HCT116 (cell line): ENCODE results near the gene MLPH. TPM values are rescaled to one million over a fixed set of nuclear protein-coding genes. Genes with fewer than 3 reads are reported as not detected.

ENCODE experiments used
- ATAC-seq: fragments of 200-7000 bp; cut with Tn5 transposase; 2 replicates; pipeline ENCODE4 v1.9.1; 2020; ENCODE audit warnings: mild to moderate bottlenecking, moderate library complexity
- BruUV-seq: library from RNA; stranded (reverse); fragments of 400-500 nt; replicated peaks from 2 replicates; lab custom pipeline; 2021; lab: Mats Ljungman, UMichigan
- CTCF ChIA-PET: fragments of 300-600 bp; sonication (Branson Sonifier 250); formaldehyde crosslinking; loops from one replicate; lab custom pipeline; 2021; ENCODE audit warnings: antibody characterized with exemption; lab: Charles Lee
- POLR2A ChIA-PET: fragments of 300-600, 350-600 bp; sonication (Branson Sonifier 250); formaldehyde crosslinking; loops from one replicate; lab custom pipeline; 2021; ENCODE audit warnings: antibody characterized with exemption; lab: Charles Lee
- RAD21 ChIA-PET, 2 experiments: fragments of 300-600 bp; sonication (Branson Sonifier 250); formaldehyde crosslinking; loops; one replicate each; lab custom pipeline; 2023; ENCODE audit warnings: low total read pairs in 2 of 2; ENCODE audit not compliant: uncharacterized antibody in 2 of 2, unreplicated experiment in 2 of 2, low non-redundant PET in 1 of 2; lab: Charles Lee
- DNase-seq: peaks from one replicate; pipeline ENCODE4 v3.0.0-alpha.2; 2010; ENCODE audit warnings: low read depth, low spot score
- H2AFZ ChIP-seq: fragments of 200-600 bp; shearing (Covaris generic), sonication (generic); 2 replicates; pipeline ENCODE4 v1.6.1; 2017; ENCODE audit warnings: low read depth, mixed run types, mixed read lengths, antibody characterized with exemption, low read length; ENCODE audit not compliant: poor library complexity, severe bottlenecking
- H3K27ac ChIP-seq: 2 replicates; pipeline ENCODE4 v1.5.1; 2012; ENCODE audit warnings: low read depth, low read length
- H3K27me3 ChIP-seq: fragments of 200-600 bp; sonication (generic); 2 replicates; pipeline ENCODE4 v1.6.1; 2016; ENCODE audit warnings: mixed run types, low read length, mixed read lengths; ENCODE audit not compliant: insufficient read depth
- H3K36me3 ChIP-seq, 2 experiments: fragments of 200-500 bp in 1 of 2; fragments of 200-600 bp in 1 of 2; sonication (Bioruptor generic) in 1 of 2; sonication (generic) in 1 of 2; 2 replicates each; pipeline versions ENCODE4 v1.5.1 to v1.6.1; 2014 to 2016; ENCODE audit warnings: low read length in 2 of 2, inconsistent platforms in 1 of 2, mixed read lengths in 1 of 2, mixed run types in 1 of 2; ENCODE audit not compliant: insufficient read depth in 2 of 2, control insufficient read depth in 1 of 2
- H3K4me1 ChIP-seq, 2 experiments: fragments of 200-600 bp in 1 of 2; sonication (generic) in 1 of 2; 2 replicates each; pipeline versions ENCODE4 v1.5.1 to v1.6.1; 2012 to 2017; ENCODE audit warnings: low read length in 2 of 2, inconsistent platforms in 1 of 2, mild to moderate bottlenecking in 1 of 2, mixed read lengths in 1 of 2, mixed run types in 1 of 2, moderate library complexity in 1 of 2; ENCODE audit not compliant: insufficient read depth in 2 of 2, control insufficient read depth in 1 of 2
- H3K4me2 ChIP-seq: fragments of 200-600 bp; sonication (generic); 2 replicates; pipeline ENCODE4 v1.6.1; 2017; ENCODE audit warnings: mixed run types, low read length, mixed read lengths
- H3K4me3 ChIP-seq, 2 experiments: fragments of 200-600 bp in 1 of 2; sonication (generic) in 1 of 2; replicated peaks in 1 of 2; 2 replicates each; pipeline ENCODE4 v1.5.1; 2011 to 2016; ENCODE audit warnings: low read length in 2 of 2, control low read depth in 1 of 2, low read depth in 1 of 2, mild to moderate bottlenecking in 1 of 2, mixed read lengths in 1 of 2, mixed run types in 1 of 2
- H3K79me2 ChIP-seq: fragments of 200-600 bp; sonication (generic); 2 replicates; pipeline ENCODE4 v1.6.1; 2017; ENCODE audit warnings: mild to moderate bottlenecking, mixed run types, low read length, moderate library complexity, mixed read lengths; ENCODE audit not compliant: insufficient read depth
- H3K9ac ChIP-seq: fragments of 200-600 bp; sonication (generic); 2 replicates; pipeline ENCODE4 v1.6.1; 2016; ENCODE audit warnings: low read length, mixed read lengths
- H3K9me2 ChIP-seq: fragments of 200-600 bp; sonication (generic), shearing (Covaris generic); 2 replicates; pipeline ENCODE4 v1.6.1; 2017; ENCODE audit warnings: mixed run types, mild to moderate bottlenecking, moderate library complexity; ENCODE audit not compliant: insufficient read depth
- H3K9me3 ChIP-seq, 2 experiments: fragments of 200-500 bp in 1 of 2; fragments of 200-600 bp in 1 of 2; sonication (Bioruptor generic) in 1 of 2; sonication (generic) in 1 of 2; 2 replicates each; pipeline ENCODE4 v1.6.1; 2014 to 2017; ENCODE audit warnings: low read length in 2 of 2, mixed read lengths in 2 of 2, inconsistent platforms in 1 of 2, low read depth in 1 of 2, mild to moderate bottlenecking in 1 of 2, mixed run types in 1 of 2, moderate library complexity in 1 of 2; ENCODE audit not compliant: control insufficient read depth in 1 of 2, insufficient read depth in 1 of 2
- H4K20me1 ChIP-seq: fragments of 200-600 bp; sonication (generic), shearing (Covaris generic); 2 replicates; pipeline ENCODE4 v1.6.1; 2017; ENCODE audit warnings: mixed run types, mild to moderate bottlenecking, moderate library complexity; ENCODE audit not compliant: insufficient read depth
- CEBPB ChIP-seq: IDR thresholded peaks from 2 replicates; pipeline ENCODE4 v1.6.1; 2012; ENCODE audit warnings: low read depth
- CTCF ChIP-seq, 3 experiments: fragments of 200-600 bp in 1 of 3; sonication (generic) in 1 of 3; IDR thresholded peaks in 2 of 3; conservative IDR thresholded peaks in 1 of 3; 2 replicates each; pipeline ENCODE4 v1.5.1; 2012 to 2017; ENCODE audit warnings: low read depth in 2 of 3, low read length in 2 of 3, antibody characterized with exemption in 1 of 3, borderline replicate concordance in 1 of 3, control low read depth in 1 of 3, mild to moderate bottlenecking in 1 of 3, mixed read lengths in 1 of 3, mixed run types in 1 of 3, moderate library complexity in 1 of 3; ENCODE audit not compliant: insufficient read depth in 1 of 3
- EZH2 ChIP-seq: fragments of 200-600 bp; sonication (generic); IDR thresholded peaks from 2 replicates; pipeline ENCODE4 v1.6.1; 2017; ENCODE audit warnings: antibody characterized with exemption, mixed run types
- MAX ChIP-seq: IDR thresholded peaks from 2 replicates; pipeline ENCODE4 v1.6.1; 2012
- POLR2AphosphoS5 ChIP-seq: IDR thresholded peaks from 2 replicates; pipeline ENCODE4 v1.6.1; 2011; ENCODE audit warnings: mild to moderate bottlenecking, low read depth, low read length, moderate library complexity
- REST ChIP-seq: IDR thresholded peaks from 2 replicates; pipeline ENCODE4 v1.6.1; 2012; ENCODE audit warnings: low read depth
- SIN3A ChIP-seq: IDR thresholded peaks from 2 replicates; pipeline ENCODE4 v1.6.1; 2012; ENCODE audit warnings: low read depth
- TCF7L2 ChIP-seq: IDR thresholded peaks from 2 replicates; pipeline ENCODE4 v1.7.0; 2011; ENCODE audit warnings: borderline replicate concordance, inconsistent platforms; ENCODE audit not compliant: insufficient read depth, insufficient read length; ENCODE audit errors: extremely low read depth
- YY1 ChIP-seq: IDR thresholded peaks from 2 replicates; pipeline ENCODE4 v1.6.1; 2011; ENCODE audit warnings: low read length, low read depth, moderate library complexity, mild to moderate bottlenecking; ENCODE audit not compliant: insufficient replicate concordance; ENCODE audit errors: extremely low read depth
- ZBTB33 ChIP-seq: IDR thresholded peaks from 2 replicates; pipeline ENCODE4 v1.6.1; 2011; ENCODE audit warnings: mild to moderate bottlenecking, low read length, moderate library complexity; ENCODE audit not compliant: insufficient replicate concordance; ENCODE audit errors: extremely low read depth
- ZFX ChIP-seq: fragments of 450-650 bp; IDR thresholded peaks from 2 replicates; pipeline ENCODE4 v1.6.1; 2017
- intact Hi-C: fragments of 100-400 bp; cut with micrococcal nuclease; formaldehyde crosslinking; loops from 2 replicates; pipeline ENCODE4 v1.10.0; 2022
- total RNA-seq: library from RNA; stranded (reverse); gene quantifications from one replicate; pipeline ENCODE4 v1.2.1, GENCODE V29; 2021; ENCODE audit not compliant: unreplicated experiment

MLPH gene
- total RNA-seq, 1 experiment from 2014 or later = 81.4 TPM

- H3K79me2 ChIP-seq = no peaks in the 10 kb centered on the region
- CTCF ChIA-PET = no interaction called here
- no peak overlapping the region for H3K9ac ChIP-seq
- ATAC-seq = no peak
- no peaks in the 10 kb centered on the region for H3K36me3 ChIP-seq
- RAD21 ChIA-PET = no interaction called here
- H3K27me3 ChIP-seq = no peaks in the 10 kb centered on the region
- H2AFZ ChIP-seq = no peak overlapping the region
- no peaks in the 10 kb centered on the region for H3K9me3 ChIP-seq
- POLR2A ChIA-PET = no interaction called here
- no peak for DNase-seq
- no TSS peak for BruUV-seq
- H3K4me2 ChIP-seq = no peak overlapping the region
- no peaks in the 10 kb centered on the region for H3K9me2 ChIP-seq
- intact Hi-C loops = no loop called here
- H3K4me3 ChIP-seq = no peak overlapping the region
- TF ChIP-seq REST (no peak), CEBPB (no peak), SIN3A (no peak), ZFX (no peak), CTCF (IDR thresholded peaks at IDR 0.05 in 2 of 3, conservative IDR thresholded peaks at IDR 0.05 in 1 of 3; ENCODE audit: borderline replicate concordance in 1 of 3, insufficient read depth in 1 of 3, low read depth in 2 of 3, low read length in 2 of 3) (no peak), MAX (no peak), EZH2 (no peak), YY1 (no peak), TCF7L2 (no peak), POLR2AphosphoS5 (no peak), ZBTB33 (no peak)
- TF ChIP-seq, all 23 proteins: peak for 0
- Histone ChIP-seq H4K20me1 (no peaks in the 10 kb centered on the region), H3K27ac (no peak overlapping the region), H3K4me1 (no peaks in the 10 kb centered on the region)
Measured at GRCh38 chr2:237448171-237448570, 38.9 kb upstream of the MLPH start.
